Caco-2 (cell line): ENCODE data around the gene NR4A2. TPM values are rescaled to one million over a fixed set of nuclear protein-coding genes. Genes with fewer than 3 reads are reported as not detected.

Experiments
- Bru-seq: library from RNA; stranded (reverse); fragments of 400-500 nt; gene quantifications from one replicate; lab custom pipeline; 2021; lab: Mats Ljungman, UMichigan
- BruChase-seq, 2 experiments: library from RNA; stranded (reverse); fragments of 400-500 nt; gene quantifications; one replicate each; lab custom pipeline; 2021; lab: Mats Ljungman, UMichigan
- BruUV-seq: library from RNA; stranded (reverse); fragments of 400-500 nt; replicated peaks from 2 replicates; lab custom pipeline; 2021; lab: Mats Ljungman, UMichigan
- CTCF ChIA-PET: fragments of 300-600 bp; sonication (Branson Sonifier 250); formaldehyde crosslinking; loops from one replicate; lab custom pipeline; 2022; ENCODE audit warnings: antibody characterized with exemption; lab: Charles Lee
- POLR2A ChIA-PET: fragments of 300-600 bp; sonication (Branson Sonifier 250); formaldehyde crosslinking; loops from one replicate; lab custom pipeline; 2022; ENCODE audit warnings: antibody characterized with exemption; lab: Charles Lee
- DNase-seq, 2 experiments: peaks; one replicate each; pipeline versions ENCODE4 v3.0.0 to v3.0.0-alpha.2; 2020 to 2022
- H3K27me3 ChIP-seq: replicated peaks from 2 replicates; pipeline ENCODE4 v1.6.0; 2011; ENCODE audit warnings: low read length; ENCODE audit not compliant: control insufficient read depth, insufficient read depth
- H3K36me3 ChIP-seq: 2 replicates; pipeline ENCODE4 v1.5.1; 2011; ENCODE audit warnings: low read length; ENCODE audit not compliant: control insufficient read depth, insufficient read depth
- H3K4me1 ChIP-seq: fragments of 250-450 bp; sonication (Bioruptor Pico); 2 replicates; pipeline ENCODE4 v1.5.1; 2020; ENCODE audit warnings: mild to moderate bottlenecking
- H3K4me3 ChIP-seq: 2 replicates; pipeline ENCODE4 v1.5.1; 2011; ENCODE audit warnings: low read depth, mild to moderate bottlenecking, control low read depth, low read length
- H3K9me3 ChIP-seq: fragments of 250-450 bp; sonication (Bioruptor Pico); 2 replicates; pipeline ENCODE4 v1.5.1; 2020; ENCODE audit warnings: mild to moderate bottlenecking, moderate library complexity
- H3K27ac Mint-ChIP-seq: one replicate; pipeline ENCODE4 v1.8.0; 2022; ENCODE audit warnings: mixed read lengths; ENCODE audit not compliant: unreplicated experiment
- H3K27me3 Mint-ChIP-seq: one replicate; pipeline ENCODE4 v1.8.0; 2022; ENCODE audit warnings: mixed read lengths; ENCODE audit not compliant: insufficient read depth, unreplicated experiment
- H3K36me3 Mint-ChIP-seq: one replicate; pipeline ENCODE4 v1.8.0; 2022; ENCODE audit warnings: mild to moderate bottlenecking, mixed read lengths; ENCODE audit not compliant: insufficient read depth, unreplicated experiment
- H3K4me1 Mint-ChIP-seq: one replicate; pipeline ENCODE4 v1.8.0; 2022; ENCODE audit warnings: low read depth, mixed read lengths; ENCODE audit not compliant: unreplicated experiment
- H3K4me3 Mint-ChIP-seq: one replicate; pipeline ENCODE4 v1.8.0; 2022; ENCODE audit warnings: mild to moderate bottlenecking, moderate library complexity, mixed read lengths; ENCODE audit not compliant: unreplicated experiment
- H3K9me3 Mint-ChIP-seq: one replicate; pipeline ENCODE4 v1.8.0; 2022; ENCODE audit warnings: mixed read lengths; ENCODE audit not compliant: unreplicated experiment
- CTCF ChIP-seq, 2 experiments: fragments of 200-600 bp in 1 of 2; IDR thresholded peaks; 1 replicate in 1 of 2; 2 replicates in 1 of 2; pipeline versions ENCODE4 v1.5.1 to v1.8.0; 2011 to 2022; ENCODE audit warnings: antibody characterized with exemption in 1 of 2, control low read depth in 1 of 2, inconsistent platforms in 1 of 2, low read depth in 1 of 2, low read length in 1 of 2, mild to moderate bottlenecking in 1 of 2, moderate library complexity in 1 of 2; ENCODE audit not compliant: insufficient read depth in 1 of 2, severe bottlenecking in 1 of 2, unreplicated experiment in 1 of 2
- intact Hi-C: fragments of 100-400 bp; cut with micrococcal nuclease; formaldehyde crosslinking; loops from one replicate; pipeline ENCODE4 v1.10.0; 2022; ENCODE audit not compliant: unreplicated experiment
- long read RNA-seq: library from polyadenylated mRNA; stranded (forward); transcript quantifications from one replicate; pipeline ENCODE4 v2.0.0, GENCODE V29; 2022
- total RNA-seq: library from RNA; stranded (reverse); gene quantifications from 2 replicates; pipeline ENCODE4 v1.2.3, GENCODE V29; 2022

NR4A2 gene
- total RNA-seq: 0.91 and 0.97 TPM in 2 replicates
- Bru-seq, nascent RNA: percentile 46 among the genes with signal in this experiment
- percentile 35 among the genes with signal in this experiment for BruChase-seq, experiment 1, labeled RNA remaining after a 2-hour chase
- percentile 28 among the genes with signal in this experiment for BruChase-seq, experiment 2, labeled RNA remaining after a 6-hour chase
- long read RNA-seq, partial matches to known transcripts: 0 of 1 reads
- long read RNA-seq, other reads (novel, unspliced or antisense): 1 of 1 reads

GRCh38 chr2:156332534-156333273 is at the start of gene NR4A2:
TSS of gene NR4A2 (minus strand) at chr2:156332721. CDS start at chr2:156330186, 2,535 bp downstream.
- H3K4me1 ChIP-seq: no peaks in the 10 kb centered on the region
- peaks cover 8% of the 10 kb centered on the region for H3K4me1 Mint-ChIP-seq
- H3K36me3 ChIP-seq: no peaks in the 10 kb centered on the region
- no peaks in the 10 kb centered on the region for H3K27me3 ChIP-seq
- peak; percentile 84 for DNase-seq
- TF ChIP-seq CTCF (IDR thresholded peaks at IDR 0.05; ENCODE audit: insufficient read depth in 1 of 2, low read depth in 1 of 2, low read length in 1 of 2, severe bottlenecking in 1 of 2, unreplicated experiment in 1 of 2): no peak
- H3K4me3 ChIP-seq: peak within 1 kb of the TSS; percentile 61
- peak within 1 kb of the TSS; percentile 94 for H3K4me3 Mint-ChIP-seq
- no peaks in the 10 kb centered on the region for H3K9me3 ChIP-seq
- peaks cover 37% of the 10 kb centered on the region for H3K36me3 Mint-ChIP-seq
- CTCF ChIA-PET: no interaction called here
- intact Hi-C loops: loop anchor here (2.0 to 10.0 kb wide), 9 partner anchors 22 to 955 kb away; no protein-coding TSS in a partner anchor
- H3K27me3 Mint-ChIP-seq: peaks cover 3% of the 10 kb centered on the region
- POLR2A ChIA-PET: no interaction called here
- H3K27ac Mint-ChIP-seq: peak within 1 kb of the TSS; percentile 97
- no peaks in the 10 kb centered on the region for H3K9me3 Mint-ChIP-seq
- BruUV-seq: TSS peak; percentile 84

GRCh38 chr2:156380117-156380645 is 47.7 kb upstream of the NR4A2 start:
- H3K4me3 Mint-ChIP-seq: no peak overlapping the region
- H3K4me1 Mint-ChIP-seq: peaks cover 16% of the 10 kb centered on the region
- Histone ChIP-seq H3K27me3 (no peaks in the 10 kb centered on the region), H3K36me3 (no peaks in the 10 kb centered on the region), H3K4me1 (peaks cover 12% of the 10 kb centered on the region; the same call in 1 of the 2 replicates), H3K4me3 (no peak overlapping the region), H3K9me3 (no peaks in the 10 kb centered on the region; the same call in 1 of the 2 replicates)
- no peak for DNase-seq
- no peaks in the 10 kb centered on the region for H3K36me3 Mint-ChIP-seq
- intact Hi-C loops: no loop called here
- TF ChIP-seq CTCF (IDR thresholded peaks at IDR 0.05; ENCODE audit: insufficient read depth in 1 of 2, low read depth in 1 of 2, low read length in 1 of 2, severe bottlenecking in 1 of 2, unreplicated experiment in 1 of 2): no peak
- no peaks in the 10 kb centered on the region for H3K9me3 Mint-ChIP-seq
- no TSS peak for BruUV-seq
- H3K27ac Mint-ChIP-seq: no peak overlapping the region
- ChIA-PET CTCF (no interaction called here), POLR2A (no interaction called here)
- no peaks in the 10 kb centered on the region for H3K27me3 Mint-ChIP-seq

GRCh38 chr2:156379714-156380113 is 47.2 kb upstream of the NR4A2 start:
- no peak overlapping the region for H3K4me3 Mint-ChIP-seq
- no peak for DNase-seq
- H3K36me3 Mint-ChIP-seq: no peaks in the 10 kb centered on the region
- no peak overlapping the region for H3K27ac Mint-ChIP-seq
- H3K27me3 Mint-ChIP-seq: no peaks in the 10 kb centered on the region
- no peak overlapping the region for H3K4me3 ChIP-seq
- H3K4me1 Mint-ChIP-seq: peaks cover 16% of the 10 kb centered on the region
- ChIA-PET POLR2A (no interaction called here), CTCF (no interaction called here)
- peaks cover 12% of the 10 kb centered on the region; the same call in 1 of the 2 replicates for H3K4me1 ChIP-seq
- H3K27me3 ChIP-seq: no peaks in the 10 kb centered on the region
- TF ChIP-seq CTCF (IDR thresholded peaks at IDR 0.05; ENCODE audit: insufficient read depth in 1 of 2, low read depth in 1 of 2, low read length in 1 of 2, severe bottlenecking in 1 of 2, unreplicated experiment in 1 of 2): no peak
- no peaks in the 10 kb centered on the region; the same call in 1 of the 2 replicates for H3K9me3 ChIP-seq
- BruUV-seq: no TSS peak
- no peaks in the 10 kb centered on the region for H3K36me3 ChIP-seq
- H3K9me3 Mint-ChIP-seq: no peaks in the 10 kb centered on the region
- intact Hi-C loops: no loop called here
